KMS-11 (cell line): ENCODE results near the gene EDRF1.

Experiments
- H2AFZ ChIP-seq: fragments of 200-600 bp; sonication (generic); 2 replicates; pipeline ENCODE4 v1.6.1; 2016; ENCODE audit warnings: antibody characterized with exemption, mixed run types, low read depth
- H3K27ac ChIP-seq: fragments of 200-600 bp; sonication (generic); 2 replicates; pipeline ENCODE4 v1.6.1; 2016; ENCODE audit warnings: mild to moderate bottlenecking, mixed run types
- H3K27me3 ChIP-seq: fragments of 200-600 bp; sonication (generic); 2 replicates; pipeline ENCODE4 v1.6.1; 2017; ENCODE audit warnings: mild to moderate bottlenecking, low read depth, mixed run types, moderate library complexity; ENCODE audit not compliant: insufficient read depth
- H3K36me3 ChIP-seq: fragments of 200-600 bp; sonication (generic); 2 replicates; pipeline ENCODE4 v1.6.1; 2017; ENCODE audit warnings: mild to moderate bottlenecking, mixed run types; ENCODE audit not compliant: insufficient read depth
- H3K4me1 ChIP-seq: fragments of 200-600 bp; sonication (generic); 2 replicates; pipeline ENCODE4 v1.6.1; 2016; ENCODE audit warnings: mild to moderate bottlenecking, low read depth, mixed run types; ENCODE audit not compliant: poor library complexity, severe bottlenecking
- H3K4me2 ChIP-seq: fragments of 200-600 bp; sonication (generic); 2 replicates; pipeline ENCODE4 v1.7.0; 2016; ENCODE audit warnings: mild to moderate bottlenecking, mixed run types
- H3K4me3 ChIP-seq: fragments of 200-600 bp; sonication (generic); IDR thresholded peaks from 2 replicates; pipeline ENCODE4 v1.6.1; 2017; ENCODE audit warnings: low read depth, low read length, mixed read lengths; ENCODE audit not compliant: insufficient read depth
- H3K79me2 ChIP-seq: fragments of 200-600 bp; sonication (generic); 2 replicates; pipeline ENCODE4 v1.6.1; 2016; ENCODE audit warnings: low read depth, mixed run types; ENCODE audit not compliant: insufficient read depth
- H3K9ac ChIP-seq: fragments of 200-600 bp; sonication (generic); 2 replicates; pipeline ENCODE4 v1.6.1; 2016; ENCODE audit warnings: mild to moderate bottlenecking, mixed run types
- H4K20me1 ChIP-seq: fragments of 200-600 bp; sonication (generic); 2 replicates; pipeline ENCODE4 v1.6.1; 2016; ENCODE audit warnings: mild to moderate bottlenecking, mixed run types; ENCODE audit not compliant: insufficient read depth
- TF ChIP-seq, protein P1 (sequence below): fragments of 200-600 bp; sonication (generic); conservative IDR thresholded peaks from 2 replicates; pipeline ENCODE4 v1.6.1; 2017; ENCODE audit warnings: low read depth, mild to moderate bottlenecking, antibody characterized with exemption, low read length, moderate library complexity, mixed read lengths

EDRF1 gene

DNA sequence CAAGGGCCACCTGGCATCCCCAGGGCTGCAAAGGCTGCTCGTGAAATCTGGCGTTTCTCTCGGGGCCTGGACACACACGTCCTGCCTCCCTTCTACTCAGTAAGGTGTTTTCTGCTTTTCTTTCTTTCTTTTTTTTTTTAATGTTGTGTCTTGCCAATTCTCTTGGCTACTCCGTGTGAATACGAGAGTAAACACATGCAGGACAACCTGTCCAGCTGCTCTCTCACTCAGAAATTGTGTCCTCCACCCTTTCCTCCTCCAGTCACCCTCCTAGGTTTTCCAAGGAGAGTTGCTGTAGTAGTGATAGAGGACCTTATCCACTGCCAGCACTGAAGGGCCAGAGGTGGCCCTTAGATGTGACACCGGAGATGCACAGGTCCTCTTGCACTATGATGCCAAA, 35.7 kb upstream of the EDRF1 start:
- TF ChIP-seq, protein P1, sequence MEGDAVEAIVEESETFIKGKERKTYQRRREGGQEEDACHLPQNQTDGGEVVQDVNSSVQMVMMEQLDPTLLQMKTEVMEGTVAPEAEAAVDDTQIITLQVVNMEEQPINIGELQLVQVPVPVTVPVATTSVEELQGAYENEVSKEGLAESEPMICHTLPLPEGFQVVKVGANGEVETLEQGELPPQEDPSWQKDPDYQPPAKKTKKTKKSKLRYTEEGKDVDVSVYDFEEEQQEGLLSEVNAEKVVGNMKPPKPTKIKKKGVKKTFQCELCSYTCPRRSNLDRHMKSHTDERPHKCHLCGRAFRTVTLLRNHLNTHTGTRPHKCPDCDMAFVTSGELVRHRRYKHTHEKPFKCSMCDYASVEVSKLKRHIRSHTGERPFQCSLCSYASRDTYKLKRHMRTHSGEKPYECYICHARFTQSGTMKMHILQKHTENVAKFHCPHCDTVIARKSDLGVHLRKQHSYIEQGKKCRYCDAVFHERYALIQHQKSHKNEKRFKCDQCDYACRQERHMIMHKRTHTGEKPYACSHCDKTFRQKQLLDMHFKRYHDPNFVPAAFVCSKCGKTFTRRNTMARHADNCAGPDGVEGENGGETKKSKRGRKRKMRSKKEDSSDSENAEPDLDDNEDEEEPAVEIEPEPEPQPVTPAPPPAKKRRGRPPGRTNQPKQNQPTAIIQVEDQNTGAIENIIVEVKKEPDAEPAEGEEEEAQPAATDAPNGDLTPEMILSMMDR = no peak
- Histone ChIP-seq H3K4me1 (no peaks in the 10 kb centered on the region), H3K27me3 (no peaks in the 10 kb centered on the region), H3K4me2 (no peak overlapping the region), H3K79me2 (no peaks in the 10 kb centered on the region), H3K4me3 (no peak overlapping the region), H4K20me1 (no peaks in the 10 kb centered on the region), H3K27ac (no peak overlapping the region), H3K36me3 (no peaks in the 10 kb centered on the region), H2AFZ (no peak overlapping the region), H3K9ac (no peak overlapping the region)

DNA sequence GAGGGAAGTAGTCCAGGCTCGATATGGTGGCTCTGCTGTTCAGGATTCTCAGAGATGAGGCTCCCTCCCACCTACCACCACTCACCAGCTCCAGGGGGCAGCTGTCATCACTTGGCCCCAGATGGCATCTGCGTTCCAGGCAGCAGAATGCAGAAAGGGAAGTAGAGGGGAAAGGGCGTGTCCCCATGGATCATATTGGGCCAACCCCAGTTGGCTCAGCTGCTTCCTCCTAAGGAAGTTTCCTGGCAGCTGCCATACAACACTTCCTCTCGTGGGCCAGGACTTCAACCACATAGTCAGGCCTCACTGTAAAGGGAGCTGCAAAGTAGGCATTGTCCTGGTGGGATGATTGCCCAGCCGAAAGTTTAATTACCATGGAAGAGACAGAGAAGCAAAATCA, 34.9 kb upstream of the EDRF1 start:
- Histone ChIP-seq H3K79me2 (no peaks in the 10 kb centered on the region), H3K36me3 (no peaks in the 10 kb centered on the region), H3K9ac (no peak overlapping the region), H3K4me3 (no peak overlapping the region), H3K27me3 (no peaks in the 10 kb centered on the region), H3K4me2 (no peak overlapping the region), H3K4me1 (no peaks in the 10 kb centered on the region), H4K20me1 (no peaks in the 10 kb centered on the region), H3K27ac (no peak overlapping the region), H2AFZ (no peak overlapping the region)
- TF ChIP-seq, protein P1 = no peak

DNA sequence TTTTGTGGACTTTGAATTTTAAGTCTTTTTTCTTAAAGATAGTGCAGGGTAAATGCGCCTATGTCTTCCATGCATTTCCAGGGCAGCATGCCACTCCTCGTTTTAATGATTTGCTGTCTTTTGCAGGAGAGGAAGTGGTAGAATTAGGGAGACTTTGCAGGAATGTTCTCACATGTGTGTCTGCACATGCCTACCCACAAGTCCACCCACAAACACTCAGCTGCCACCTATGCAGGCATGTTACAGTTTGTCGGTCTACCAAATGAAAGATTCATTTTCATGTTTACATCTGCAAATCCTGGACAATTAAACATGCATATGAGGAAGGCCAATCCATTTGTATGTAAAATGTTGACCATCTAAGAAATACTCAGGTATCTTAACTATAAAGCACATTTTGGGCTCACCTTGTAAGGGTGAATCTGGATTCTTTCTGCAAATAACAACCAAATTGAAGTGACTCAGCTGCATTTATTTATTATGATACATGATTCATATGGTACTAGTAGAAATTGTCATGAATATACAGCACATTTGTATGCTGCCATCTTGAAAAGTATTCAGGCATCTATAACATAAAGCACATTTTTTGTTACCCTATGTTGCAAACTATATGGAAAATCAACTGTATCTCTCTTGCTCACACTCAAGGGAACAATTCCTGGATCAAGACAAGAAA, 31.9 kb upstream of the EDRF1 start:
- Histone ChIP-seq H2AFZ (no peak overlapping the region), H4K20me1 (no peaks in the 10 kb centered on the region), H3K27ac (no peak overlapping the region), H3K4me1 (no peaks in the 10 kb centered on the region), H3K79me2 (no peaks in the 10 kb centered on the region), H3K9ac (no peak overlapping the region), H3K36me3 (no peaks in the 10 kb centered on the region), H3K4me2 (no peak overlapping the region), H3K4me3 (no peak overlapping the region), H3K27me3 (no peaks in the 10 kb centered on the region)
- TF ChIP-seq, protein P1 = no peak

DNA sequence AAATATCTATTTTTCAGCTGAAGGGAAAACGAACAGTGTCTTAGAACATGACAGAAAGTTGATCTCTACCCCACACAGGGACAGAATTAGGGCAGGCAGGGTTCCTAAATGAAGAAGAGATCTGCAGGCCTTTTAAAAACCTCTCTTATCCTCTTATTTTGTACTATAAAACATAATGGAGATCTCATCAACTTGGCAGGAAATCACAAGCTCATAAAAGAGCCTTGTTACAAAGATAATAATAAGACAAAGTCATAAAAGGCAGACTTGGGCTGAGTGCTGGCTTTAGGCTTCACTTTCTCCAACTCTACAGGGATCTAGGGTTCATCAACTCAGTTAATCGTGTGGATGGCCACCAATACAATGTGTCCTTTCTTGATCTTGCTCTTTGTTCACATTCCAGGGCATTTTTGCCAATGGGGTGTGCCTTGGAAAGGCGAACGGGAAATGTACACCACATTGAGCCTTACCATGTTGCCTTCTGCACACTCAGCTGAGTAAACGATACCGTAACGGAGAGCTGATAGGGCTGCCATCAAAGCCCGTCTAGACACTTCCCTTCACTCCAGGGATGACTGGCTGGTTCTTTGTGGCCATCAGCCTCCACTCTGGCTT, 29.4 kb upstream of the EDRF1 start:
- no peaks in the 10 kb centered on the region for H3K36me3 ChIP-seq
- H3K79me2 ChIP-seq = no peaks in the 10 kb centered on the region
- H3K4me3 ChIP-seq = no peak overlapping the region
- H3K4me1 ChIP-seq = no peaks in the 10 kb centered on the region
- no peaks in the 10 kb centered on the region for H4K20me1 ChIP-seq
- H3K4me2 ChIP-seq = no peak overlapping the region
- no peak overlapping the region for H2AFZ ChIP-seq
- H3K9ac ChIP-seq = no peak overlapping the region
- TF ChIP-seq, protein P1 = no peak
- no peaks in the 10 kb centered on the region for H3K27me3 ChIP-seq
- no peak overlapping the region for H3K27ac ChIP-seq
